Cardiac septum (tissue), 1 donor: ENCODE measurements around the gene ARAP3. TPM values are rescaled to one million over a fixed set of nuclear protein-coding genes. Genes with fewer than 3 reads are reported as not detected.
A peak's percentile ranks its signal among the peaks of the same experiment; 100 is the strongest.
"Not testable (repeated sequence)": the region's sequence is repeated elsewhere in the genome, so short reads cannot be mapped to it uniquely, and the experiment has no call there.

ENCODE experiments used
- DNase-seq: peaks from one replicate; pipeline ENCODE4 v3.0.0-alpha.2; 2020; ENCODE audit warnings: low spot score
- intact Hi-C: fragments of 100-400 bp; cut with DNase I; formaldehyde crosslinking; loops from one replicate; pipeline ENCODE4 v1.14.0; 2022
- long read RNA-seq: library from polyadenylated mRNA; unstranded; transcript quantifications from one replicate; pipeline ENCODE4 v2.0.0, GENCODE V29; 2021
- total RNA-seq: library from RNA; stranded (reverse); fragmentation: NEBNext Ultra II Directional; extraction: Animal tissue kit (Norgen Biotek cat#: 25700); gene quantifications from one replicate; pipeline ENCODE4 v1.2.1, GENCODE V29; 2021
- donor health status: DM: no; HTN: no; CAD: no.

ARAP3 gene
- total RNA-seq = 22.9 TPM
- long read RNA-seq, partial matches to known transcripts = 10 of 12 reads
- long read RNA-seq, other reads (novel, unspliced or antisense) = 2 of 12 reads

GRCh38 chr5:141681695-141682641 is at the start of gene ARAP3:
TSS of gene ARAP3 (minus strand) at chr5:141682230. CDS start at chr5:141680486, 1,744 bp downstream.
- intact Hi-C loops = no loop called here
- DNase-seq = peak; percentile 96

- no peak for DNase-seq
- intact Hi-C loops = no loop called here
Measured at GRCh38 chr5:141729387-141730006, 47.5 kb upstream of the ARAP3 start.

- DNase-seq = no peak
Measured at GRCh38 chr5:141725891-141726290, 43.9 kb upstream of the ARAP3 start.

GRCh38 chr5:141725174-141725573 is 43.1 kb upstream of the ARAP3 start:
- intact Hi-C loops, DNase-seq: not testable (repeated sequence)

More at GRCh38 chr5:141725891-141726290, 43.9 kb upstream of the ARAP3 start:
- intact Hi-C loops = no loop called here

GRCh38 chr5:141722266-141722665 is 40.2 kb upstream of the ARAP3 start:
- DNase-seq = no peak
- intact Hi-C loops = no loop called here

GRCh38 chr5:141717043-141717442 is 35.0 kb upstream of the ARAP3 start:
- intact Hi-C loops = no loop called here
- DNase-seq = no peak

- peak; percentile 1 for DNase-seq
- intact Hi-C loops = no loop called here
Measured at GRCh38 chr5:141716468-141716867, 34.4 kb upstream of the ARAP3 start.

GRCh38 chr5:141716009-141716408 is 34.0 kb upstream of the ARAP3 start:
- DNase-seq = peak; percentile 22
- intact Hi-C loops = no loop called here

- intact Hi-C loops = no loop called here
- peak; percentile 33 for DNase-seq
Measured at GRCh38 chr5:141715346-141715905, 33.4 kb upstream of the ARAP3 start.

- intact Hi-C loops = no loop called here
- DNase-seq = peak; percentile 22
Measured at GRCh38 chr5:141714542-141715310, 32.7 kb upstream of the ARAP3 start.

- peak; percentile 59 for DNase-seq
- intact Hi-C loops = no loop called here
Measured at GRCh38 chr5:141713616-141714309, 31.7 kb upstream of the ARAP3 start.

GRCh38 chr5:141711687-141712086 is 29.7 kb upstream of the ARAP3 start:
- intact Hi-C loops = no loop called here
- peak; percentile 72 for DNase-seq

- peak; percentile 7 for DNase-seq
- intact Hi-C loops = no loop called here
Measured at GRCh38 chr5:141709699-141710267, 27.8 kb upstream of the ARAP3 start.

GRCh38 chr5:141708016-141708415 is 26.0 kb upstream of the ARAP3 start:
- intact Hi-C loops = no loop called here
- DNase-seq = peak; percentile 47

GRCh38 chr5:141707510-141707909 is 25.5 kb upstream of the ARAP3 start:
- DNase-seq = peak; percentile 57
- intact Hi-C loops = no loop called here

GRCh38 chr5:141706121-141706520 is 24.1 kb upstream of the ARAP3 start:
- no peak for DNase-seq
- intact Hi-C loops = no loop called here

GRCh38 chr5:141705469-141705868 is 23.4 kb upstream of the ARAP3 start:
- peak; percentile 14 for DNase-seq
- intact Hi-C loops = no loop called here

- intact Hi-C loops = loop anchor here (5.0 kb wide), 1 partner anchor 107 kb away; no protein-coding TSS in a partner anchor
- DNase-seq = peak; percentile 20
Measured at GRCh38 chr5:141704782-141705297, 22.8 kb upstream of the ARAP3 start.
